Activated CD4-positive, alpha-beta T cell treated with anti-CD3 and anti-CD28 coated beads, Interleukin-2, amount 10 ng/mL, durations not matched to agents 24 days and 14 days (primary cell): ENCODE measurements around the gene FEM1A. TPM values are rescaled to one million over a fixed set of nuclear protein-coding genes. Genes with fewer than 3 reads are reported as not detected.
"Not testable (repeated sequence)": the region's sequence is repeated elsewhere in the genome, so short reads cannot be mapped to it uniquely, and the experiment has no call there.

Experiments used
- DNase-seq: peaks from one replicate; pipeline ENCODE4 v3.0.0; 2022
- H3K27ac Mint-ChIP-seq: one replicate; pipeline ENCODE4 v1.8.0; 2022; ENCODE audit warnings: mild to moderate bottlenecking, mixed read lengths
- H3K27me3 Mint-ChIP-seq: one replicate; pipeline ENCODE4 v1.8.0; 2022; ENCODE audit warnings: mixed read lengths
- H3K36me3 Mint-ChIP-seq: one replicate; pipeline ENCODE4 v1.8.0; 2022; ENCODE audit warnings: low read depth, mild to moderate bottlenecking, mixed read lengths
- H3K4me1 Mint-ChIP-seq: one replicate; pipeline ENCODE4 v1.8.0; 2021; ENCODE audit warnings: mixed read lengths
- H3K4me3 Mint-ChIP-seq: one replicate; pipeline ENCODE4 v1.8.0; 2022; ENCODE audit warnings: mild to moderate bottlenecking, moderate library complexity, mixed read lengths
- H3K9me3 Mint-ChIP-seq: one replicate; pipeline ENCODE4 v1.8.0; 2021; ENCODE audit warnings: mixed read lengths
- intact Hi-C: fragments of 100-400 bp; cut with micrococcal nuclease; formaldehyde crosslinking; loops from one replicate; pipeline ENCODE4 v1.15.1; 2023
- total RNA-seq: library from RNA; stranded (reverse); gene quantifications from 2 replicates; pipeline ENCODE4 v1.2.3, GENCODE V29; 2022

Gene FEM1A
- total RNA-seq, 1 donor from 2014 or later = 22.9 TPM

- peaks cover 25% of the 10 kb centered on the region for H3K4me1 Mint-ChIP-seq
- H3K9me3 Mint-ChIP-seq = peaks cover 4% of the 10 kb centered on the region
- H3K27ac Mint-ChIP-seq = peak overlapping the region; percentile 41
- H3K36me3 Mint-ChIP-seq = peaks cover 12% of the 10 kb centered on the region
- no peaks in the 10 kb centered on the region for H3K27me3 Mint-ChIP-seq
- peak; percentile 97 for DNase-seq
- intact Hi-C loops = no loop called here
- H3K4me3 Mint-ChIP-seq = no peak overlapping the region
Observed at GRCh38 chr19:4811328-4812131, 20.0 kb downstream of the FEM1A start.

GRCh38 chr19:4814625-4815425 lies 23.3 kb downstream of the FEM1A start:
- peaks cover 22% of the 10 kb centered on the region for H3K4me1 Mint-ChIP-seq
- peak overlapping the region; percentile 79 for H3K27ac Mint-ChIP-seq
- H3K27me3 Mint-ChIP-seq = no peaks in the 10 kb centered on the region
- peaks cover 4% of the 10 kb centered on the region for H3K9me3 Mint-ChIP-seq
- H3K4me3 Mint-ChIP-seq = peak overlapping the region; percentile 70
- intact Hi-C loops = loop anchor here (2.0 kb wide), 1 partner anchor 16 kb away; the partner anchor contains the start of gene TICAM1
- peaks cover 32% of the 10 kb centered on the region for H3K36me3 Mint-ChIP-seq
- DNase-seq = no peak

DNA sequence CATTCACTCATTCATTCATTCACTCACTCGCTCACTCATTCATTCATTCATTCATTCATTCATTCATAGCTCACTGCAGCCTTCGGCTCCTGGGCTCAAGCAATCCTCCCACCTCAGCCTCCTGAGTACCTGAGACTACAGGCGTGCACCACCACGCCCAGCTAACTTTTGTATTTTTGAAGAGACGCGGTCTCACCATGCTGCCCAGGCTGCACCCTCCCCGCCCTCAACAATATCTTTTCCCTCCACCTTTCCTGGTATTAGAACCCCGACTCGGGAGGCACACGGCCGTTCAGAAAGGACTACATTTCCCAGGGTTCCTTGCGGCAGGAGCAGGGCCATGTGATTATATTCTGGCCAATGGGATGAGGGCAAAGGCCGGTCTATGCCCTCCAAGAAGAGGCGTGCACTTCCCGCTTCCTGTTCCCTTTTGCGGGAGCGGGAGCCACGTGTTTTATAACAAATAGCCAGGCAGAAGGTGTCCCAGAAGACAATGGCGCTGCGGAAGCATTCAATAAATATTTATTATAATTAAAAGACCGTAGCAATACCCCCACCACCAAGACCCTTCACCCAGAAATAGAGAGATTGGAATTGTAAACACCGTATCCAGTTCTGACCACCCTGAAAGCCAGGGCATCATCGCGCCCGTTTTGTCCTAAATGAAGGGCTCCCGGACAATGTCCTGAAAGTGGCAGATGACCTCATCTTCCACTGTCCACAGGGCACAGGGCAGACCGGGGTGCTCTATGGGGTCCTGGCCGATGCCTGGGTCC lies 24.1 kb downstream of the FEM1A start:
- intact Hi-C loops = loop anchor here (2.0 kb wide), 1 partner anchor 15 kb away; the partner anchor contains the start of gene TICAM1
- H3K27ac Mint-ChIP-seq = peak overlapping the region; percentile 79
- peak overlapping the region; percentile 70 for H3K4me3 Mint-ChIP-seq
- H3K9me3 Mint-ChIP-seq = peaks cover 4% of the 10 kb centered on the region
- H3K4me1 Mint-ChIP-seq = peaks cover 22% of the 10 kb centered on the region
- no peaks in the 10 kb centered on the region for H3K27me3 Mint-ChIP-seq
- DNase-seq = peak; percentile 93
- H3K36me3 Mint-ChIP-seq = peaks cover 32% of the 10 kb centered on the region

DNA sequence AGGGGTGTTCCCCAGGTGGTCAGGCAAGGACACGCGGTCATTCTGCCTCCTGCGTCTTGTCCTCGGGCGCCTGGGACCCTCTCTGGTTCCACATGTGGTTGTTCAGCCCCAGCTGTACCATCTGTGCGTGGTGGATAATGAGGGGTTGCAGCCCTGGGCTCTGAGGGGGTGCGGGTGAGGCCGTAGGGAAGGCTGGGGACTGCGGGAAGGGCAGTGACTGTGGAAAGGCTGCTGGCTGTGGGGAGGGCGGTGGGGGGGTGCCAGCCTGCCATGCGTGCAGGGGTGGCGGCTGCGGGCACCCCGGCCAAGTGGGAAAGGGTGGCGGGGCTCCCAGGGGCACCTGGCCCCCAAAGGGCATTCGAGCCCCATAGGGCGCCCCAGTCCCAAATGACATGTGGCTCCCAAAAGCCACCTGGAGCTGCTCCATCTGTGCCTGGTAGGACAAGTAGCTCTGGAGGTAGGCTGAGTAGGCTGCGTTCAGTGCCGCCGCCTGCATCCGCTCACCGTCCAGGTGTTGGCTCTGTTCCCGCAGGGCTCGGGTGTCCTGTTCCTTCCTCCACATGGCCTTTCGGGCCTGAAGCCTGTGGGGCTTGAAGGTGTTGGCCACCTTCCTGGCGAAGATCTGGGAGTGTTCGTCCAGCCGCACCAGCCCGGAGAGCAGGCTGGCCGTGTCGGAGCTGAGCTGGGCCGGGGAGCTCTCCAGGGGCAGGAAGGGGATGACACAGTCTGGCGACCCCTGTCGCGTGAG lies 24.8 kb downstream of the FEM1A start:
- Mint-ChIP-seq H3K9me3 (peaks cover 4% of the 10 kb centered on the region), H3K4me3 (no peak overlapping the region), H3K36me3 (peaks cover 34% of the 10 kb centered on the region), H3K27ac (no peak overlapping the region), H3K4me1 (peaks cover 20% of the 10 kb centered on the region), H3K27me3 (no peaks in the 10 kb centered on the region)
- intact Hi-C loops = no loop called here
- DNase-seq = no peak

DNA sequence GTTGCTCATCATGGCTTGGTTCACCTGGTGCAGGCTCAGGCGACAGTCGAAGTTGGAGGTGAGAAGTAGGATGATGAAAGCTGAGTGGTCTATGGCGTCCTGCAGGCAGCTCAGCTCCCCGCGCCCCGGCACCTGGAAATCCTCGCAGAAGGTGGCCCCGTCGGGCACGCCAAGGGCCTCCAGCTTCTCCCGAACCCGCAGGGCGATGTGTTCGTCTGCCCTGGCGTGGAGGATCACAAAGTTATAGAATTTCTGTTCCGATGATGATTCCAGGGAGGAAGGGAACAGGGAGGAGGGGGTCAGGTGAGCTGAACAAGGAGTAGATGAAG lies 25.4 kb downstream of the FEM1A start:
- peaks cover 35% of the 10 kb centered on the region for H3K36me3 Mint-ChIP-seq
- intact Hi-C loops = no loop called here
- no peak overlapping the region for H3K4me3 Mint-ChIP-seq
- H3K9me3 Mint-ChIP-seq = peaks cover 4% of the 10 kb centered on the region
- no peaks in the 10 kb centered on the region for H3K27me3 Mint-ChIP-seq
- H3K27ac Mint-ChIP-seq = no peak overlapping the region
- peaks cover 16% of the 10 kb centered on the region for H3K4me1 Mint-ChIP-seq
- DNase-seq = no peak

GRCh38 chr19:4817467-4818277 lies 26.1 kb downstream of the FEM1A start:
- intact Hi-C loops = no loop called here
- Mint-ChIP-seq H3K36me3 (peaks cover 39% of the 10 kb centered on the region), H3K4me1 (peaks cover 13% of the 10 kb centered on the region), H3K4me3 (no peak overlapping the region), H3K27ac (no peak overlapping the region), H3K27me3 (no peaks in the 10 kb centered on the region), H3K9me3 (peaks cover 4% of the 10 kb centered on the region)
- no peak for DNase-seq

GRCh38 chr19:4821265-4821664 lies 29.7 kb downstream of the FEM1A start:
- intact Hi-C loops = no loop called here
- no peak overlapping the region for H3K27ac Mint-ChIP-seq
- H3K27me3 Mint-ChIP-seq = no peaks in the 10 kb centered on the region

GRCh38 chr19:4822354-4822753 lies 30.8 kb downstream of the FEM1A start:
- H3K27me3 Mint-ChIP-seq, intact Hi-C loops, H3K9me3 Mint-ChIP-seq, H3K4me3 Mint-ChIP-seq, H3K27ac Mint-ChIP-seq, DNase-seq, H3K4me1 Mint-ChIP-seq: not testable (repeated sequence)
- peaks cover 21% of the 10 kb centered on the region for H3K36me3 Mint-ChIP-seq

More at GRCh38 chr19:4821265-4821664, 29.7 kb downstream of the FEM1A start:
- DNase-seq = no peak
- H3K4me1 Mint-ChIP-seq = no peaks in the 10 kb centered on the region
- peaks cover 31% of the 10 kb centered on the region for H3K36me3 Mint-ChIP-seq
- H3K4me3 Mint-ChIP-seq = no peak overlapping the region
- no peaks in the 10 kb centered on the region for H3K9me3 Mint-ChIP-seq

DNA sequence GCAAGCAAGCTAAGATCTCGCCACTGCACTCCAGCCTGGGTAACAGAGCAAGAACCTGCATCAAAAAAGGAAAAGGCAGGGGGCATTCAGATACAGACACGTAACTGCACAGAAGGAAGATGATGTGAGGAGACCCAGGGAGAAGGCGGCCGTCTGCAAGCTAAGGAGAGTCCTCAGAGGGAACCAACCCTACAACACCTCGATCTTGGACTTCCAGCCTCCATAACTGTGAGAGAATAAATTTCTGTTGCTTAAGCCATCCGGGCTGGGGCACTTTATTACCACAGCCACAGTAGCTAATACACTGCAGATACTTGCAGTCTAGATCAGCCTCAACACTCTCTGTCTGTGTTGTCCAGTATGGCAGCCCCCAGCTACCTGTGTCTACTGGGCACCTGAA lies 32.0 kb downstream of the FEM1A start:
- Mint-ChIP-seq H3K36me3 (peaks cover 18% of the 10 kb centered on the region), H3K9me3 (no peaks in the 10 kb centered on the region), H3K27me3 (no peaks in the 10 kb centered on the region), H3K4me1 (peaks cover 2% of the 10 kb centered on the region), H3K27ac (no peak overlapping the region), H3K4me3 (no peak overlapping the region)
- DNase-seq = no peak
- intact Hi-C loops = no loop called here

GRCh38 chr19:4829001-4829712 lies 37.6 kb downstream of the FEM1A start:
- intact Hi-C loops = no loop called here
- Mint-ChIP-seq H3K27ac (peak overlapping the region; percentile 79), H3K9me3 (no peaks in the 10 kb centered on the region), H3K4me1 (peaks cover 22% of the 10 kb centered on the region), H3K36me3 (peaks cover 16% of the 10 kb centered on the region), H3K27me3 (no peaks in the 10 kb centered on the region), H3K4me3 (peak overlapping the region; percentile 95)
- DNase-seq = peak; percentile 58

- Mint-ChIP-seq H3K4me1 (peaks cover 22% of the 10 kb centered on the region), H3K36me3 (peaks cover 16% of the 10 kb centered on the region), H3K27me3 (no peaks in the 10 kb centered on the region), H3K27ac (peak overlapping the region; percentile 93), H3K9me3 (no peaks in the 10 kb centered on the region), H3K4me3 (peak overlapping the region; percentile 95)
- intact Hi-C loops = loop anchor here (2.0 kb wide), 1 partner anchor 16 kb away; no protein-coding TSS in a partner anchor
- no peak for DNase-seq
Observed at GRCh38 chr19:4830332-4830731, 38.8 kb downstream of the FEM1A start.

DNA sequence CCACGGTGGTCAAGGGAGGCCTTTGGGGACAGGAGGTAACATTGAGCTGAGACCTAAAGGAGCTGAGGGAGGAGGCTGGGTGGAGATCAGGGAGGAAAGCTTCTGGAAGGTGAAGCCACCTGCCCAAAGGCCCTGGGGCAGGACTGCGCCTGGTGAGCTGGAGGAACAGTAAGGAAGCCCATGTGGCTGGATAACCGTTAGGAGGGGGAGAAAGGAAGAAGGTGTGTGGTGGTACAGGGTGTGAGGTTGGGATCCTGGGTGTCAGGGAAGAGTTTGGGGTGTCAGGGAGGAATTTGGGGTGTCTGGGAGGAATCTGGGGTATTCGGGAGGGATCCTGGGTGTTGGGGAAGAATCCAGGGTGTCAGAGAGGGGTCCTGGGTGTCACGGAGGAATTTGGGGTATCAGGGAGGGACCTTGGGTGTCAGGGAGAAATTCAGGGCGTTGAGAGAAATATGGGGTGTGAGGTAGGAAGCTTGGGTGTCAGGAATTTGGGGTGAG lies 39.3 kb downstream of the FEM1A start:
- no peaks in the 10 kb centered on the region for H3K27me3 Mint-ChIP-seq
- peak; percentile 66 for DNase-seq
- peak overlapping the region; percentile 95 for H3K4me3 Mint-ChIP-seq
- intact Hi-C loops = loop anchor here (2.0 kb wide), 1 partner anchor 16 kb away; no protein-coding TSS in a partner anchor
- H3K36me3 Mint-ChIP-seq = peaks cover 16% of the 10 kb centered on the region
- peaks cover 22% of the 10 kb centered on the region for H3K4me1 Mint-ChIP-seq
- H3K9me3 Mint-ChIP-seq = no peaks in the 10 kb centered on the region
- peak overlapping the region; percentile 93 for H3K27ac Mint-ChIP-seq
